DMS153 treated with DMSO at 0.1 percent for 48 hours (cell line): ENCODE data around the gene PLCL2.

Experiments used
- DNase-seq: peaks from one replicate; lab custom pipeline; 2025; ENCODE audit not compliant: unreplicated experiment; lab: John Stamatoyannopoulos, UW

Gene PLCL2

DNA sequence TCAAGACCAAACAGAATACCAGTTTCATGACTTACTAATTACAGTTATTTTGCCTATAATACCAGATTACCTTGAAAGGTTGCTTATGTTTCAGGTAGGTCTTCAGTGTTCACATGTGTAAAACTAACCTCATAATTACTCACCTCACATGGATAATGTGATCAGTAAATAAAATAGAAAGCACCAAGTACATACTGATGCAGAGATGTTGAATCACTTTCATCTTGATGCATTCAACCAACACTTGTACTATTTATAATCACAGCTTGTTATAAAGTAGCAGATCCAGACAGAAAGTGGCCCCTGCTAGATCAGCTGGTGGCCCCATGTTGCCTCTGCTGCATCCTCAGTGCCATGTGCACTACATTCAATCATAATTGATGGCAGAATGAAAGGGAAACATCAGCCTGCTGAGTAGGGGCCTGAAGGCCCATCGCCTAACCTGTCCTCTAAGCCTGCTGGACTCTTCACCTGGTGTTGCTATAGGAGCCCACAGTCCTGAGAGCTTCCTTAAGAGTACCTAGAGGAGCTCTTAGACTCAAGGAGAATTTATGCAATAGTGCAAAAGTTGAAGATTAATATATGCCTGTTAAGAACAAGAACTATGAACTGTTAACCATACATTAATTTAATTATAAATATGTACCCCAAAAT lies 154.3 kb downstream of the PLCL2 start:
- DNase-seq: no peak

- DNase-seq: no peak
These were observed 154.8 kb downstream of the PLCL2 start for GRCh38 chr3:17039594-17039993.

DNA sequence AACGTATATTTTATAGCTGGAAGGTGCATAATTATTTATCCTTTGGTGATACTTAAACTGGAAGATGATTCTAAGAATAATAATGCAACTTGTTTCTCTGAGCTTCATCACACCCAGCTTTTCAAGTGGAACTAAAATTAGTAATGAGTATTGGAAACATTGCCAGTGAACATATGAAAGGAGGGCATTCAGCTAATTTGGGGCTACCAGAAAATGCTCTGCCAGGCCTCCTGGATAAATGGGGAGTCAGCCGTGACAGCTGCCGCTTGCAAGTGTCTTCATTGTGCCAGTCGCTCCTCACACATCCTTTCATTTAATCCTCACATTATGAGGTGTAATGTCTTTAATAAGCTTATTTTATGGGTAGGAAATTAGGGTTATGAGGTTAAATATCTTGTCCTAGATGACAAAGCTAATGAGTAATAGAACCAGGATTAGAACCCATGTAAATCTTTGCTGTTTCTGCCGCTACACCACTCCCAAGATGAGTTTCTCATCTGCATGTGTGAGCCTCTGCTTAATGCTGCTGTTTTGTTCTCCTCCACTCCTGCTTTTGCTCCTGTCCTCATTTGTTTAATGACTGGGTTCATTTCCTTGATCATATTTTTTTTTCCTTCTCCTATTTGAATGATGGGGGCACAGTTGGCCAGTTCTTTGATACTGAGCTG lies 155.7 kb downstream of the PLCL2 start:
- DNase-seq: no peak

GRCh38 chr3:17040990-17041377 lies 156.2 kb downstream of the PLCL2 start:
- DNase-seq: no peak

GRCh38 chr3:17044855-17045254 lies 160.1 kb downstream of the PLCL2 start:
- no peak for DNase-seq

GRCh38 chr3:17045705-17046104 lies 160.9 kb downstream of the PLCL2 start:
- DNase-seq: no peak

GRCh38 chr3:17046623-17047022 lies 161.9 kb downstream of the PLCL2 start:
- DNase-seq: no peak

GRCh38 chr3:17047162-17047561 lies 162.4 kb downstream of the PLCL2 start:
- DNase-seq: no peak

DNA sequence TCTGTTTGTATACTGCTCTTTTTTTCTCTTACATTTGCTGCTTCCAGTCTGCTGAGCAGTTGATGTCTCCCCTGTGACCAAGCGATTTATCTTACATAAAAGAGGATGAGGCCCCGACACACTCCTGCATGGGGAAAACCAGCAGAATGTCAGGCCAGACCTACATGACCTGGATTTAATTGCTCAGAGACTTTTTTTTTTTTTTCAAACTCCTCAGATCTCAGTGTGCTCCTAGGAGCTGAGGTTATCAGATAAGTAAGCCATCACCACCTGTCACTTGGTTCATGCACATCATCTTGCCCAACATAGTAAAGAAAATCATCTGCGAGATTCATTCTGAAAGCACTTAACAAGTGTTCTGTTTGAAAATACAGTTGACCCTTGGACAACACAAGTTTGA lies 163.1 kb downstream of the PLCL2 start:
- DNase-seq: no peak

GRCh38 chr3:17050071-17050470 lies 165.3 kb downstream of the PLCL2 start:
- no peak for DNase-seq

DNA sequence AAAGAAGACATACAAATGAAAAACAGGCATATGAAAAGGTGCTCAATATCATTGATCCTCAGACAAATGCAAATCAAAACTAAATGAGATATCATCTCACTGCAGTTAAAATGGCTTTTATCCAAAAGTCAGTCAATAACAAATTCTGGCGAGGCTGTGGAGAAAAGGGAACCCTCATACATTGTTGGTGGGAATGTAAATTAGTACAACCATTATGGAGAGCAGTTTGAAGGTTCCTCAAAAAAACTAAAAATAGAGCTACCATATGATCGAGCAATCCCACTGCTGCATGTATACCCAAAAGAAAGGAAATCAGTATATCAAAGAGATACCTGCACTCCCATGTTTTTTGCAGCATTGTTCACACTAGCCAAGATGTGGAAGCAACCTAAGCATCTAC lies 165.8 kb downstream of the PLCL2 start:
- DNase-seq: no peak

GRCh38 chr3:17052363-17052762 lies 167.6 kb downstream of the PLCL2 start:
- DNase-seq: no peak

DNA sequence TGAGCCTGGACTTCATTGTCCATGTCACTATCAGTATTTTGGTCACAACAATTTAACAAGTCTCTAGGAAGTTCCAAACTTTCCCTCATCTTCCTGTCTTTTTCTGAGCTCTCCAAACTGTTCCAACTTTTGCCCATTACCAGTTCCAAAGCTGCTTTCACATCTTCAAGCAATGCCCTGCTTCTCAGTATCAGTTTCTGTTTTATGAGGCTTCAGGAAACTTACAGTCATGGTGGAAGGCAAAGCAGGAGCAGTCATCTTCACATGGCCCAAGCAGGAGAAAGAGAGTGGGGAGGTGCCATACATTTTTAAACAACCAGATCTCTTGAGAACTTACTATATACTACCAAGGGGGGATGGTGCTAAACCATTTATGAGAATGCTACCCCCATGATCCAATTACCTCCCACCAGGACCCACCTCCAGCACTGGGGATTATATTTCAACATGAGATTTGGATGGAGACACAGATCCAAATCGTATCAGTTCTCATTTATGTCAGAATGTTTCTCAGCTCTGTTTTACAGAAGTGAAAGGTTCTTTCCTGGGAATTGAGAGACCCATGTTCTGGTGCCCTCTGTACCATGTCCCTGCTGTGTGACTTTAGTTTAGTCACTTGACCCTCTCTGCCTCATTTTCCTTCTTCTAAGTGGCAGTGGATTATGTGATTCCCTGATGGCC lies 169.7 kb downstream of the PLCL2 start:
- DNase-seq: no peak

DNA sequence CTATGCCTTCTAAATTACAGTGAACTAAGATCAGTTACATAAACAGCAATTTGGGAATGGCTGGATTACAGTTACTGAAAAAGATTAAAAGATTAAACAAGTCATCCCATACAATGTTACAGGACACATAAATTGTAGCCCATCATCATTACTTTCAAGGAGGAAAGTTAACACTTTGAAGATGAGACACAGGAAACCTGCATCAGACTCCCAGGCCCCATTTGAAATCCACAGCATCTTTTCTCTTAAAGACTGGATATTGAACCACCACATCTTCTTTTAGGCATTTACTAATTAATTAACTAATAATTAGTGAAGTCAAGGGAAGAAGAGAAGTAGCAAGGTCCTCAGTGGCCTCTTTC lies 170.2 kb downstream of the PLCL2 start:
- DNase-seq: no peak

- no peak for DNase-seq
These were observed 170.9 kb downstream of the PLCL2 start for GRCh38 chr3:17055374-17056276.

DNA sequence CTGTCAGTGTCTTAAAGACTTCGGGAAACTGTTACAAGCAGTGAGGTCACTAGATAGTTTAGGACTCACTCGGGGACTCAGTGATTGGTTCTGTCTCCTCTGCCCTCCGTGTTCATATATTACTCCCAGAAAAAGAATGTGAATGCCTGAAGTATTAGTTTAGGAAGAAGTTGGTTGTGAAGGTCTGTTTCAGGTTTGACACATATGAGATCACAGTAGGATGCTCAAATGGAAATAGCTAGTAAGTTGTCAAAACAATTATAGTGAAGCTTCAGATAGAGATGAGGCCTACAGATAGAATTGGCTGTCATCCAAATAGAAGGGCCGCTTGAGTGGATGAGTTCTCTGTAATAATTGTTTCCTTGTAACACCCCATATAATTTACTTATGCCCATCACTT lies 172.6 kb downstream of the PLCL2 start:
- DNase-seq: no peak

- no peak for DNase-seq
These were observed 175.3 kb downstream of the PLCL2 start for GRCh38 chr3:17059989-17060550.

- DNase-seq: no peak
These were observed 176.2 kb downstream of the PLCL2 start for GRCh38 chr3:17061005-17061404.

- DNase-seq: no peak
These were observed 178.0 kb downstream of the PLCL2 start for GRCh38 chr3:17062736-17063135.

DNA sequence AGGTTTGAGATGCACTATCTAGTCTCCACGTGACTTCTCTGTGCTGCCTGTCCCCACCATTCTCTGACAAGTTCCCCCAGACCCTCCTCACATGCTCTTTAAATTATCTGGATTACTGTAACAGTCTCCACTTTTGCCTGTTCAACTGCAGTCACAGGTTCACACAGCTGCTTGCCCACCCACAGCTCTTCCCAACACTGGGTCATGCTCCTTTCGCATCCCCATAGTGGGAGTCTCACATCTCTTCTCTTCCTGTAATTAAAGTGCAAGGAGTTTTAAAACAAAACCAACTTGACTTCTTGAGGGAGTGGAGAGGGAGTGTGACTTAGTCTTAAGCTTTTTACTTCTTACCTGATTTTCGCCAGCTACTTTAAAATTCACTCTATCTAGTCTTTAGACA lies 178.8 kb downstream of the PLCL2 start:
- no peak for DNase-seq

GRCh38 chr3:17065315-17065714 lies 180.6 kb downstream of the PLCL2 start:
- peak; percentile 20 for DNase-seq
